Panc1 (cell line): ENCODE data around the gene PPARGC1A. TPM values are rescaled to one million over a fixed set of nuclear protein-coding genes. Genes with fewer than 3 reads are reported as not detected.

ENCODE experiments used
- ATAC-seq: fragments of 200-7000 bp; cut with Tn5 transposase; 2 replicates; pipeline ENCODE4 v1.9.1; 2020; ENCODE audit warnings: mild to moderate bottlenecking, moderate library complexity
- BruUV-seq: library from RNA; stranded (reverse); fragments of 400-500 nt; replicated peaks from 2 replicates; lab custom pipeline; 2021; lab: Mats Ljungman, UMichigan
- CTCF ChIA-PET: fragments of 300-600 bp; sonication (Branson Sonifier 250); formaldehyde crosslinking; loops from one replicate; lab custom pipeline; 2022; ENCODE audit warnings: antibody characterized with exemption; lab: Charles Lee
- POLR2A ChIA-PET: fragments of 300-600 bp; sonication (Branson Sonifier 250); formaldehyde crosslinking; loops from one replicate; lab custom pipeline; 2022; ENCODE audit warnings: antibody characterized with exemption; lab: Charles Lee
- DNase-seq: peaks from one replicate; pipeline ENCODE4 v3.0.0-alpha.2; 2010; ENCODE audit warnings: low read depth, low spot score
- H3K27ac ChIP-seq: 2 replicates; pipeline ENCODE4 v1.5.1; 2011; ENCODE audit warnings: mild to moderate bottlenecking, low read length, inconsistent platforms
- H3K27me3 ChIP-seq: fragments of 200-500 bp; sonication (Bioruptor generic); 2 replicates; pipeline ENCODE4 v1.6.0; 2014; ENCODE audit warnings: low read length, inconsistent platforms; ENCODE audit not compliant: control insufficient read depth, insufficient read depth
- H3K36me3 ChIP-seq: fragments of 200-500 bp; sonication (Bioruptor generic); 2 replicates; pipeline ENCODE4 v1.5.1; 2014; ENCODE audit warnings: inconsistent platforms, mild to moderate bottlenecking, low read length, moderate library complexity; ENCODE audit not compliant: control insufficient read depth, insufficient read depth
- H3K4me1 ChIP-seq: 2 replicates; pipeline ENCODE4 v1.5.1; 2011; ENCODE audit warnings: inconsistent platforms, mild to moderate bottlenecking, low read length, moderate library complexity; ENCODE audit not compliant: control insufficient read depth, insufficient read depth
- H3K4me3 ChIP-seq, 2 experiments: 2 replicates each; pipeline ENCODE4 v1.5.1; 2011 to 2012; ENCODE audit warnings: low read depth in 2 of 2, low read length in 2 of 2, mild to moderate bottlenecking in 2 of 2, inconsistent platforms in 1 of 2, moderate library complexity in 1 of 2
- H3K9me3 ChIP-seq: fragments of 200-500 bp; sonication (Bioruptor generic); 2 replicates; pipeline ENCODE4 v1.5.1; 2014; ENCODE audit warnings: low read depth, mild to moderate bottlenecking, inconsistent platforms, low read length, moderate library complexity; ENCODE audit not compliant: control insufficient read depth, insufficient read depth
- POLR2AphosphoS5 ChIP-seq: IDR thresholded peaks from 2 replicates; pipeline ENCODE4 v1.6.1; 2012; ENCODE audit warnings: mild to moderate bottlenecking, low read depth, low read length, moderate library complexity
- REST ChIP-seq, 2 experiments: IDR thresholded peaks; 2 replicates each; pipeline ENCODE4 v1.6.1; 2011 to 2012; ENCODE audit warnings: low read depth in 2 of 2, control low read depth in 1 of 2, low read length in 1 of 2, mild to moderate bottlenecking in 1 of 2, moderate library complexity in 1 of 2; ENCODE audit not compliant: insufficient read depth in 1 of 2
- SIN3A ChIP-seq: IDR thresholded peaks from 2 replicates; pipeline ENCODE4 v1.6.1; 2012; ENCODE audit warnings: low read depth, mild to moderate bottlenecking, low read length, moderate library complexity, borderline replicate concordance; ENCODE audit not compliant: insufficient read depth
- TCF7L2 ChIP-seq: IDR thresholded peaks from 2 replicates; pipeline ENCODE4 v1.6.1; 2011; ENCODE audit warnings: mild to moderate bottlenecking, low read depth, low read length, inconsistent platforms
- in situ Hi-C: cut with HindIII; loops from 2 replicates; pipeline ENCODE4 v1.10.0; 2016; ENCODE audit warnings: low sequenced_read_pairs, low pct_unique_long_range_greater_than_20kb
- intact Hi-C: fragments of 100-400 bp; cut with micrococcal nuclease; formaldehyde crosslinking; loops from one replicate; pipeline ENCODE4 v1.10.0; 2022; ENCODE audit not compliant: unreplicated experiment
- total RNA-seq: library from RNA; stranded (reverse); gene quantifications from one replicate; pipeline ENCODE4 v1.2.1, GENCODE V29; 2021; ENCODE audit not compliant: unreplicated experiment
- TF ChIP-seq, protein P1 (sequence below): fragments of 450-650 bp; IDR thresholded peaks from 2 replicates; pipeline ENCODE4 v1.5.1; 2017; ENCODE audit warnings: mild to moderate bottlenecking

Gene PPARGC1A
- total RNA-seq, 1 experiment from 2014 or later = 0.59 TPM

DNA sequence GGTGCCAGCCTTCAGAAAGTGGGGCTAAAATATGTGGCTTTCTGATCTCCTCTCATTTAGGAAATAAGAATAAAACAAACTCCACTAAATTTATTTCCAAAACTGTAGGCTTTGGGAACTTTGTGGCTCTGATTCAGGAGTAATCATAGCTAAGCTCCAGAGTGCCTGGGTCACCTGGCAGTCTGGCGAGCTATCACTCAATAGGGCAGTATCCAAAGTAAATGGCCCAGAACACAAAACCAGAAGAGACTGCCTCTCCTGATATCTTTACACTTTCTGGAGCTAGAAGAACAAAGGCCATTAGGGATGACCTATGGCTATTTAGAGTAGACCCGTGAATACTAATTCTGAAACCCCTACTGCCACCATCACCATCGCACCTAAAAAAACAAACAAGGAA lies 17.0 kb upstream of the PPARGC1A start:
- Histone ChIP-seq H3K4me3 (no peak overlapping the region), H3K27me3 (no peaks in the 10 kb centered on the region), H3K36me3 (no peaks in the 10 kb centered on the region), H3K27ac (no peak overlapping the region), H3K4me1 (no peaks in the 10 kb centered on the region), H3K9me3 (no peaks in the 10 kb centered on the region)
- no peak for DNase-seq
- intact Hi-C loops = no loop called here
- no peak for ATAC-seq
- in situ Hi-C loops = no loop called here
- TF ChIP-seq TCF7L2 (no peak), REST (IDR thresholded peaks at IDR 0.05; ENCODE audit: insufficient read depth in 1 of 2, low read depth in 2 of 2, low read length in 1 of 2) (no peak), POLR2AphosphoS5 (no peak), SIN3A (no peak)
- TF ChIP-seq, protein P1, sequence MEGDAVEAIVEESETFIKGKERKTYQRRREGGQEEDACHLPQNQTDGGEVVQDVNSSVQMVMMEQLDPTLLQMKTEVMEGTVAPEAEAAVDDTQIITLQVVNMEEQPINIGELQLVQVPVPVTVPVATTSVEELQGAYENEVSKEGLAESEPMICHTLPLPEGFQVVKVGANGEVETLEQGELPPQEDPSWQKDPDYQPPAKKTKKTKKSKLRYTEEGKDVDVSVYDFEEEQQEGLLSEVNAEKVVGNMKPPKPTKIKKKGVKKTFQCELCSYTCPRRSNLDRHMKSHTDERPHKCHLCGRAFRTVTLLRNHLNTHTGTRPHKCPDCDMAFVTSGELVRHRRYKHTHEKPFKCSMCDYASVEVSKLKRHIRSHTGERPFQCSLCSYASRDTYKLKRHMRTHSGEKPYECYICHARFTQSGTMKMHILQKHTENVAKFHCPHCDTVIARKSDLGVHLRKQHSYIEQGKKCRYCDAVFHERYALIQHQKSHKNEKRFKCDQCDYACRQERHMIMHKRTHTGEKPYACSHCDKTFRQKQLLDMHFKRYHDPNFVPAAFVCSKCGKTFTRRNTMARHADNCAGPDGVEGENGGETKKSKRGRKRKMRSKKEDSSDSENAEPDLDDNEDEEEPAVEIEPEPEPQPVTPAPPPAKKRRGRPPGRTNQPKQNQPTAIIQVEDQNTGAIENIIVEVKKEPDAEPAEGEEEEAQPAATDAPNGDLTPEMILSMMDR = no peak
- CTCF ChIA-PET = no interaction called here
- POLR2A ChIA-PET = no interaction called here
- no TSS peak for BruUV-seq

DNA sequence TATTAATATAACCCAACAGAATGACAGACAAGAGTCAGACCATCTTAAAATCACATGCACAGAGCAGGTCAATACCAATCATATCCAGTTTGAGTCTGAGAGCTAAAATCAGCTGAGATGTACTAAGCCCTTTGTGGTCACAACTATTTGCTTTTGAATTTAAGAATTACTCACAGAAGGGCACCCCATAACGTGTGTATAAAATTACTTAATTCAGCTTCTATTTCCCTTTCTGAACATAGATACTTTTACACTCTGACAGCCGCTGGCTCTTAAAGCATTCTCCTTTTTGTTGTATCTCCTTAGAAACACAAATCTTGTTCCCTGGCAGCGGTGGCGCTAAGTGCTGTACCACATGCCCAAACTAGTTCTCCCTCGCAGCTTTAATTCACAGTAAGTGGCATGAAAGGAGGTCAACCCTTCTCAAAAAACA lies 14.8 kb upstream of the PPARGC1A start:
- TF ChIP-seq, protein P1 = no peak
- TF ChIP-seq REST (IDR thresholded peaks at IDR 0.05; ENCODE audit: insufficient read depth in 1 of 2, low read depth in 2 of 2, low read length in 1 of 2) (no peak), TCF7L2 (no peak), SIN3A (no peak), POLR2AphosphoS5 (no peak)
- Histone ChIP-seq H3K4me3 (no peak overlapping the region), H3K36me3 (no peaks in the 10 kb centered on the region), H3K4me1 (no peaks in the 10 kb centered on the region), H3K9me3 (no peaks in the 10 kb centered on the region), H3K27me3 (no peaks in the 10 kb centered on the region), H3K27ac (no peak overlapping the region)
- BruUV-seq = no TSS peak
- POLR2A ChIA-PET = no interaction called here
- CTCF ChIA-PET = no interaction called here
- in situ Hi-C loops = no loop called here
- ATAC-seq (no peak), DNase-seq (no peak)
- intact Hi-C loops = no loop called here
